GM19328 (cell line): Measurements from ENCODE around the gene MSRB3.
A peak's percentile ranks its signal among the peaks of the same experiment; 100 is the strongest.

Source experiments
- ATAC-seq: cut with Tn5 transposase; IDR thresholded peaks from one replicate; pipeline ENCODE4 v1.9.1; 2021; ENCODE audit warnings: mild to moderate bottlenecking, moderate library complexity; ENCODE audit not compliant: unreplicated experiment

MSRB3 gene

GRCh38 chr12:65278576-65279368, at the start of gene MSRB3:
TSS of gene MSRB3 (plus strand) at chr12:65278683. CDS start at chr12:65308580, 29,897 bp downstream.
- peak; percentile 53 for ATAC-seq

GRCh38 chr12:65229441-65229840, 49.0 kb upstream of the MSRB3 start:
- ATAC-seq: no peak

- no peak for ATAC-seq
Measured at GRCh38 chr12:65232476-65233077, 45.9 kb upstream of the MSRB3 start.

- ATAC-seq: no peak
Measured at GRCh38 chr12:65237153-65237552, 41.3 kb upstream of the MSRB3 start.

- ATAC-seq: no peak
Measured at GRCh38 chr12:65238609-65239008, 39.9 kb upstream of the MSRB3 start.

GRCh38 chr12:65248656-65249633, 29.5 kb upstream of the MSRB3 start:
- ATAC-seq: no peak

GRCh38 chr12:65252515-65252914, 26.0 kb upstream of the MSRB3 start:
- ATAC-seq: no peak

GRCh38 chr12:65257986-65258385, 20.5 kb upstream of the MSRB3 start:
- ATAC-seq: no peak

GRCh38 chr12:65259501-65259900, 19.0 kb upstream of the MSRB3 start:
- ATAC-seq: no peak

GRCh38 chr12:65263777-65264176, 14.7 kb upstream of the MSRB3 start:
- ATAC-seq: no peak

GRCh38 chr12:65266408-65266807, 12.1 kb upstream of the MSRB3 start:
- ATAC-seq: no peak

GRCh38 chr12:65269603-65270002, 8.9 kb upstream of the MSRB3 start:
- no peak for ATAC-seq

- ATAC-seq: no peak
Measured at GRCh38 chr12:65274602-65275272, 3.7 kb upstream of the MSRB3 start.

GRCh38 chr12:65275627-65276026, 2.9 kb upstream of the MSRB3 start:
- no peak for ATAC-seq

- ATAC-seq: no peak
Measured at GRCh38 chr12:65276916-65277530, 1.5 kb upstream of the MSRB3 start.

GRCh38 chr12:65277994-65278575, 398 bp upstream of the MSRB3 start:
- no peak for ATAC-seq

- ATAC-seq: no peak
Measured at GRCh38 chr12:65279369-65280112, 1.1 kb downstream of the MSRB3 start.

- no peak for ATAC-seq
Measured at GRCh38 chr12:65280306-65280705, 1.8 kb downstream of the MSRB3 start.

- no peak for ATAC-seq
Measured at GRCh38 chr12:65282840-65283239, 4.4 kb downstream of the MSRB3 start.
